Fibroblast of skin of left quadriceps (primary cell): ENCODE measurements around the gene MGAT5.

Experiments used
- DNase-seq, 2 experiments: peaks; one replicate each; pipeline ENCODE4 v3.0.0-alpha.2; 2013; ENCODE audit warnings: low read depth in 2 of 2

The MGAT5 gene

GRCh38 chr2:134301099-134301927 is 47.4 kb downstream of the MGAT5 start:
- no peak for DNase-seq

GRCh38 chr2:134301928-134302260 is 48.0 kb downstream of the MGAT5 start:
- DNase-seq = no peak

DNA sequence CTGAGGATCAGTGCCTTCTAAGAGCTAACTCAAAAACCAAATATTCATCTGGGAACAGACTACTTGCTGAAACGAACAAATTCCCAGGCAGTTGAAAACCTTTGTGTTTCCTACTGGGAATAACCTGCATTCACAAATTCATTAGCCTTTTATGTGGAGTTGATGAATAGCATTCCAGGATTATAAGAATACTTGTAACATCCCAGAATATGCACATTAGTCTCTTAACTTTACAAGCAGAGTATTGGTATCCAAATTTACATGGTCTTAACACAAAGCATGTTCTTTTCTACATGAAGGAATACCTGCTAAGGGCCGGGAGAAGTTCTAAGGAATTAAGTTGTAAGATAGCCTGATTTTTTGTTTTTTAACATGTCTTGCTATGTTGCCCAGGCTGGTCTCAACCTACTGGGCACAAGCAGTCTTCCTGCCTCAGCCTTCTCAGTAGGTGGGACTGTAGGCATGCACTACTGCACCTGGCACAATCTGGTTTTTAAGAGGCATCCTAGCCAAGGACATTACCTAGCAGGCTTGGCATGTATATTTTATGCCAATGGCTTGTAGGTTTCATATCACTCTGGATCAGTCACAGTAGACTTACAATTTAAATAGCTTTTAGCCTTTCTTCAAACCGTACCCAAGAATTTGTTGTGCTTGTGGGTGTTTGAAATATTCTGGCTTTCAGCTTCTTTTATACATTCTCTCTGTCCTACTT is 50.7 kb downstream of the MGAT5 start:
- DNase-seq = no peak

DNA sequence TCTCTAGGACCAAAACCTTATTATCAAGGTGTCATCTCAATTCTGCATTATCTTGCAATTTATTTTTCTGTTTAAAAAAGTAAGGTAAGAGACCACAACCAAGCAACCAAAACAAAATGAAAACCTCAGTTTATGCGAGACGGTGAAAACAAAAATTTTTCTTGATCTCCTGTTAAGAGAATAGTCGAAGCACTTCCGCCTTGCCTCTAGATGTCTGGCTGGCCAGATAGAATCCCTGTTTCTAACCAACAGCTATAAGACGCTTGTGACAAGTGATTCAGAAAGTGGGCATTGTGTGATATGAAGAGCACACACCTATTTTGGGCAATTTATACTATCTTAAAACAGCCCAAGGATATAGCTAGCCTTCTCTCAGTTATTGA is 51.2 kb downstream of the MGAT5 start:
- no peak for DNase-seq

DNA sequence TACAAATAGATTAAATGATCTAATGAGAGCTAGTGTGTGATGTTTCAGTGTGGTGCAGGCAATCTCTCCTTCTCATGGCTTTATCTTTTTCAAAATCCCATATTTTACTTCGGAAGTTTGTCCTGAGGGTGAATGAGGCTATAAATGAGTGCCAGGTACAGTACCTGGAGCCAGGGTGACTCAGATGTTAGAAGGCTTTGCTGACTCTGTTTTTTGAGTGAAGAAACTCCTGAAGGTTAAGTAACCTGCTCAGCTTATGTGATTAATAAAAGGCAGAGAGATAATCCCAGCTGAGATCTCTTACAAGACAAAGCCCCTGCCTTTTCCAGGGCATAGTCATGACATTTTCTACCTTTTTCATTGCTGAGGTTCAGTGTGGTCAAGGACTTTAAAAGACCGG is 52.6 kb downstream of the MGAT5 start:
- no peak for DNase-seq

DNA sequence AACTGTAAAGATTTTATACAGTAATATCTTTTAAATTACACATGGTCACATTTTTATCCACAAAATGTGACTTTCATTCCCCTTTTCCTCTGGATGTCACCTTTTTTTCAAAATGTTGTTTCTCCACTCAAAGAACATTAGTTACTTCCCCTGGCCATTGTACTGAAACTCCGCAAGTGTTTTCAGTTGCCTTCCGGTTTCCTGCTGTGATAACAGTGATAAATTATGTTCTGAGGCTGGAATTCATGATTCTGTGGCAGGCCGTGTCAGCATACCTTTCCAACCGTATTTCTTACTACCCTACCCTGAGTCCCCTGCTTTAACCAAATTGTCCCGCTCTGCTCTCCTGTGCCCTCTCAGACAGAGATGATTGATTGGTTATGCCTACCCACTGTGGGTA is 53.5 kb downstream of the MGAT5 start:
- DNase-seq = no peak

DNA sequence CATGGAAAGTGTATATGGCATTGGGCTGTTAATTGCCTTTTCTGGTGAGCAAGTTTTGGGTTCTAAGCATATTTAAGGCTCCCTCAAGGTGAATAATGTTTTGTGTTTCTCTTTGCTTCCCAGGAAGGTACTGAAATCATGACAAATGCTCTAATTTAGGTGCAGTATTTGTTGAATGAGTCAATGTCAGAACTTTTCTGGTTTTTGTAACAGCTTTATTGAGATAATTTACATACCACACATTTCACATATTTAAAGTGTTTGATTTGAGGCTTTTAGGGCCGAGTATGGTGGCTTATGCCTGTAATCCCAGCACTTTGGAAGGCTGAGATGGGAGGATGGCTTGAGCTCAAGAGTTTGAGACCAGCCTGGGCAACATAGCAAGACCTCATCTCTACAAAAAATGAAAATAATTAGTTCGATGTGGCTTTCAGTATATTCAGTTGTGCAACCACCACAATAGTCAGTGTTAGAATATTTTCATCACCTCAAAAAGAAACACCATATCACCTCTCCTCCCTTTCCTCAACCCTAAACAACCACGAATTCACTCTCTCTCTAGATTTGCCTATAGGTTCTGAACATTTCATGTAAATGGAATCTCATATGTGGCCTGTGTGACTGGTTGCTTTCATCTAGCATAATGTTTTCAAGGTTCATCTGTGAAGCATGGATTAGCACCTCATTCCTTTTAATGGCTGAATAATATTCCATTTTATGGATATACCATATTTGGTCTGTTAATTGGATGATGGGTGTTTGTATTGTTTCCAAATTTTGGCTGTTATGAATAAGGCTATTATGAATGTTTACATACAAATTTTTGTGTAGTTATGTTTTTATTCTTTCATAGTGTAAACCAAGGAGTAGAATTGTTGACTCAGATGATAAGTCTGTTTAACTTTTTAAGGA is 54.9 kb downstream of the MGAT5 start:
- DNase-seq = no peak

DNA sequence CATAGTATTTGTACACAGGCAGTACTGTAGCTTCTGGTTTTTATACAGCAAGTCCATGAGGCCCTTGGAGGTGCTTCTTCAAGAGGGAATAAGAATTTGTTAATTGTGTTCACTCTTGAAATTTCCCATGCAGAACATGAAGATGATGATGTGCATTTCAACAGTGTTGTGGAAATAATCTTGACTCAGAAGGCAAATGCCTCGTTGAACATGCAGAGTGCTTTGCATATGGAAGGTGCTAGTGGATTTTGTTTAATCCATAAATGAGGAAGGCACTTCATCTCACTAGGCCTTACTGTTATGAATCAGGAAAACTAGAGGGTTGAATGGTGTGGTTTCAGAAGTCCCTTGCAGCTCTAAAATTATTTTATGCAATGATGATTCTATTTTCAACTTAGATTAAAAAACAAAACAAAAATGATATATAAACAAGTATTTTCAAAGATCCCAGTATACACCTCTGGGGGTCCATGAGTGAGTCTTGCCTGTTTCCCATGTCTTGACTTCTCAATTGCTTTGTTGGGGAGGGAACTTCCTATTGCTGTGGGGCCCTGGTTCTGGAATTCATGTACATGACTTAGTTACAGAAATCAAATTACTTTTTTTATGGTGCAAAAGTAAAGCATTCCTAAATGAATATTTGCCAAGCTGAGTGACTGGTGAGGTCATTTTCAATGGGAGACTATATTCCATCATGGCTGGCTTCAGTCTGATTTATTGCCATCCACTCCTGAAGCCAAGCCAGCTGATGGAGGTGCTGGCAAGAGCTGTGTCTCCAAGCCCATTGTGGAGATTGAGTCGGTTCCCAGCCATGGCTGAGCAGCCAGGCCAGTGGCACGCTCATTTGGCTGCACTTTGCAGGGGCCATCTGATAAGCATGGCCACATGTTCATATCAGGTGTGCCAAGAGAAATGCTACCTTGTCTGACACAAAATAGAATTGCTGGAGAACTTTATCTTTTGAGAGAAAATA is 56.5 kb downstream of the MGAT5 start:
- no peak for DNase-seq

DNA sequence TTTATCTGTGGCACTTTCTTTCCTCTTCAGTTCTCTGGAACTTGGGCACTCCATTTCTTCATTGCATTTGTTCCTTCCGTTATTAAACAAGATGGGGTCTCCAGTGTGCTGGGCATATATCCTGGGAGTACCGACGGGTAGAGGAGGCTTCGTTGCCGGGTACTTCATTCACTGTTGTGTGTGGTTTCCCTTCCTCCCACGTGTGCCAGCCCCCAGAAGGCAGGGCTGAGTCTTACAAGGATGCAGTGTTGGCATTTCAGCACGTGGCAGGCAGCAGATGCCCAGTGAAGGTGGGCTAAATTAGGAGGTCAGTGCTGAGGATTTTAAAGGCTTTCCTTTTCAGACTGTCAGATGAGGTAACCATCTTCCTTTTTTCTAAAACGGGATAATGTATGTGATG is 58.6 kb downstream of the MGAT5 start:
- DNase-seq = no peak

GRCh38 chr2:134314202-134314601 is 60.3 kb downstream of the MGAT5 start:
- DNase-seq = no peak

DNA sequence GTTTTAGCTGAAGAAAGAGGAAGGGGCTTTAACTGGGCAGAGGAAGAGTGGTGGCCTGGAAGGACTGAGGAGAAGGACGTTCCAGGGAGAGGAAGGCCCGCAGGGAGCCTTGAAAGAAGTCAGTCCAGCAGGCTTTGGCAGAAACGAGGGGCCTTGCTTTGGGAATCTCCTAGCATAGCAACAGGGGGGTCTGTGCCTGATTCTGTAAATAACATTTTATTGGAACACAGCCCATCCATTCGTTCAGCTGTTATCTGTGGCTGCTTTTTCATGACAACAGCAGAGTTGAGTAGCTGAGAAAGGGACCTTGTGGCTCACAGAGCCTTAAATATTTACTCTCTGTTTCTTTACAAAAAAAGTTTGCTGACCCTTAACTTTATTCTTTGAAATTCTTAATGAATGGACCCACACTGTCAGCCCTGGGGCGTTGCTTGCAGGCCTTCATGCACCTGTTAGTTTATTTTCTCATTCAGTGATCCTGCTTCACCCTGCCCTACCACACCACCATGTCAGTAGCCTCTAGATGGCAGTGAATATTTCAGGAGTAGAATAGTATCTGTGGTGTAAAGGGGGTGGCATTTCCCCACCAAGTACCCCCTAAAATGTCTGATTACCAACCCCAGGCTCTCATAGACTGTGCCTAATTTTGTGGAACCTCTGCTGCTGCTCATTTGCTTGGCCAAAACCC is 61.0 kb downstream of the MGAT5 start:
- no peak for DNase-seq

DNA sequence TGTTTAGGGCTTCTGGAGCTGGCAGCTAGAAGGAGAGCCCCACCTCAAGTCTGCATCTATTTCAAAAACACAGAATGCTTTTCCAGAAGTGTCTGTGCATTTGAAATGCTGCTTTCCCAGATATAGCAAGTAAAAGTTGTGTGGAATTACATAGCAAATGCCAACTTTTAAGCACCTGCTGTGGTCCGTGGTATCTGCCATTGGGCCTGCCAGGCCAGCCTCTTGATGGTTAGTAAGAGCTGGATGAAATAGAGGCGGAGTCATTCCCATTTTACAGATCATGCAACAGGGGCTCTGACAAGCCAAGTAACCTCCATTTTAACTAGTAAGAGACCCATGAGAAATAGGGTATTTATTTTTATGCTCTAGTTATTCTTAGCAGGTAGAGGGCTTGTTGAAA is 61.6 kb downstream of the MGAT5 start:
- DNase-seq = no peak

GRCh38 chr2:134319596-134320254 is 65.9 kb downstream of the MGAT5 start:
- no peak for DNase-seq

DNA sequence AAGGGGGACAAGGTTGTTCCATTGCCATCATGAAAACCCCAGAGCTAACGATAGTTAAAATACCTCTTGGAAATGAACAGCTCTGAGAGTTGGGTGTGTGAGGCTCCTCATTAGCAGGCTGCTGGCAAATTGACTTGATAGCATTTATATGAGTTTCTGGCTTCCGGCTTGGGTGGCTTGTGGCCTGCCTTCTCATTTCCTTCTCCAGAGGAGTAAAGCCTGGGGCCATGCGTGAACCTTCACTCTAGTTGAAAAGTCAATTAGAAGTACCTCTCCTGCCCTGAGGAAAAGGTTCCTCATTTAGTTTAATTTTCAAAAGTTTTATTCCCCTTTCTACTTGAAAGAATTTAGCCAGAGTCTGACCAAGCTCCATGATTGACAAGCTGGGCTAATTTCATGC is 67.1 kb downstream of the MGAT5 start:
- DNase-seq = no peak

GRCh38 chr2:134323777-134324176 is 69.9 kb downstream of the MGAT5 start:
- no peak for DNase-seq

- no peak for DNase-seq
Measured at GRCh38 chr2:134324430-134324829, 70.6 kb downstream of the MGAT5 start.

GRCh38 chr2:134324947-134325346 is 71.1 kb downstream of the MGAT5 start:
- DNase-seq = no peak

GRCh38 chr2:134325696-134326095 is 71.8 kb downstream of the MGAT5 start:
- DNase-seq = no peak

GRCh38 chr2:134327367-134327766 is 73.5 kb downstream of the MGAT5 start:
- no peak for DNase-seq

DNA sequence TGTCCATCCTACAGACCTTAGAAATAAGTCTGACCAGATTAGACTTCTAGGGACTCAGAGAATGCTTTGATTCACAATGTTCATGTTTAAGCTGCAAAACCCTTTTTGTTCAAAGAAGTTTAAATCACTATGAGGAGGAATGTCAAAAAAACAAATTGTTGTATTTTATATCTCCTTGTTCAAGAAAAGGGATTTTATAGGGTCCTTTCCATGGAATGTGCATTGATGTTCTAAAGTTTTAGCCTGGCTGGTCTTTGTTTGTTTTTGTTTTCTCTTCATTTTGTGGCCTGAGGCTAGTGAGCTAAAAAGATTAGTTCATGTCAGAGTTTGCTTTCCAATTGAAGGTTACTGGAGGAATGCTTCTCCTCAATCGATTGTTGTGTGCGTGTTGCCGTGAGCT is 77.2 kb downstream of the MGAT5 start:
- no peak for DNase-seq
